Measurements from ENCODE around the gene SNCG. TPM values are rescaled to one million over a fixed set of nuclear protein-coding genes. Genes with fewer than 3 reads are reported as not detected.
A peak's percentile ranks its signal among the peaks of the same experiment; 100 is the strongest.
"Not testable (repeated sequence)": the region's sequence is repeated elsewhere in the genome, so short reads cannot be mapped to it uniquely, and the experiment has no call there.

Gene SNCG
- total RNA-seq, 2 donors from 2014 or later = 20.9 to 33.8 TPM

- Histone ChIP-seq H3K4me1 (peaks cover 0 to 43% of the 10 kb centered on the region in 2 donors), H3K36me3 (no peaks in the 10 kb centered on the region), H3K9me3 (no peaks in the 10 kb centered on the region), H3K4me3 (no peak overlapping the region), H3K27ac (no peak overlapping the region), H3K27me3 (no peaks in the 10 kb centered on the region)
- no peak for TF ChIP-seq CTCF (IDR thresholded peaks at IDR 0.05)
- DNase-seq (ENCODE audit: low spot score) = peak; percentile 46
These were observed 14.4 kb upstream of the SNCG start for GRCh38 chr10:86944031-86944419.

GRCh38 chr10:86944471-86944870 lies 13.9 kb upstream of the SNCG start:
- H3K36me3 ChIP-seq = no peaks in the 10 kb centered on the region
- H3K4me3 ChIP-seq = no peak overlapping the region
- H3K9me3 ChIP-seq = no peaks in the 10 kb centered on the region
- no peak overlapping the region for H3K27ac ChIP-seq
- peaks cover 0 to 40% of the 10 kb centered on the region in 2 donors for H3K4me1 ChIP-seq
- peak; percentile 43 for DNase-seq (ENCODE audit: low spot score)
- TF ChIP-seq CTCF (IDR thresholded peaks at IDR 0.05) = no peak
- H3K27me3 ChIP-seq = no peaks in the 10 kb centered on the region

- Histone ChIP-seq H3K36me3 (no peaks in the 10 kb centered on the region), H3K27me3 (no peaks in the 10 kb centered on the region), H3K27ac (no peak overlapping the region), H3K4me1 (peaks cover 0 to 36% of the 10 kb centered on the region in 2 donors), H3K9me3 (no peaks in the 10 kb centered on the region), H3K4me3 (no peak overlapping the region)
- TF ChIP-seq CTCF (IDR thresholded peaks at IDR 0.05) = no peak
- DNase-seq (ENCODE audit: low spot score) = peak; percentile 44
These were observed 13.5 kb upstream of the SNCG start for GRCh38 chr10:86944907-86945306.

- DNase-seq (ENCODE audit: low spot score) = peak; percentile 61
- Histone ChIP-seq H3K4me1 (peaks cover 0 to 39% of the 10 kb centered on the region in 2 donors), H3K27me3 (no peaks in the 10 kb centered on the region), H3K36me3 (no peaks in the 10 kb centered on the region), H3K9me3 (no peaks in the 10 kb centered on the region), H3K27ac (no peak overlapping the region), H3K4me3 (no peak overlapping the region)
- peak in 1 of 2 donors; percentile 46 for TF ChIP-seq CTCF (IDR thresholded peaks at IDR 0.05)
These were observed 12.8 kb upstream of the SNCG start for GRCh38 chr10:86945361-86946212.

- peak; percentile 59 for DNase-seq (ENCODE audit: low spot score)
- TF ChIP-seq CTCF (IDR thresholded peaks at IDR 0.05) = no peak
- H3K4me1 ChIP-seq = peaks cover 0 to 41% of the 10 kb centered on the region in 2 donors
- no peak overlapping the region for H3K4me3 ChIP-seq
- no peak overlapping the region for H3K27ac ChIP-seq
- no peaks in the 10 kb centered on the region for H3K9me3 ChIP-seq
- no peaks in the 10 kb centered on the region for H3K36me3 ChIP-seq
- no peaks in the 10 kb centered on the region for H3K27me3 ChIP-seq
These were observed 11.9 kb upstream of the SNCG start for GRCh38 chr10:86946213-86947155.

GRCh38 chr10:86947806-86948205 lies 10.6 kb upstream of the SNCG start:
- DNase-seq (ENCODE audit: low spot score) = peak; percentile 34
- H3K27me3 ChIP-seq, H3K4me3 ChIP-seq, H3K27ac ChIP-seq, H3K9me3 ChIP-seq, H3K36me3 ChIP-seq: not testable (repeated sequence)
- peaks cover 0 to 34% of the 10 kb centered on the region in 2 donors for H3K4me1 ChIP-seq
